HEK293T (cell line): ENCODE data around the gene CLASRP.

Source experiments
- BHLHE40 ChIP-seq: fragments of 450-650 bp; IDR thresholded peaks from 2 replicates; pipeline ENCODE4 v1.6.1; 2016; ENCODE audit warnings: mild to moderate bottlenecking, moderate library complexity, borderline replicate concordance
- L3MBTL2 ChIP-seq: fragments of 450-650 bp; conservative IDR thresholded peaks from 2 replicates; pipeline ENCODE4 v1.6.1; 2016; ENCODE audit warnings: mild to moderate bottlenecking
- ZNF384 ChIP-seq: fragments of 450-650 bp; IDR thresholded peaks from 2 replicates; pipeline ENCODE4 v1.6.1; 2016
- TF ChIP-seq, protein P1 (sequence below): fragments of 450-650 bp; IDR thresholded peaks from 2 replicates; pipeline ENCODE4 v1.6.1; 2016

DNA sequence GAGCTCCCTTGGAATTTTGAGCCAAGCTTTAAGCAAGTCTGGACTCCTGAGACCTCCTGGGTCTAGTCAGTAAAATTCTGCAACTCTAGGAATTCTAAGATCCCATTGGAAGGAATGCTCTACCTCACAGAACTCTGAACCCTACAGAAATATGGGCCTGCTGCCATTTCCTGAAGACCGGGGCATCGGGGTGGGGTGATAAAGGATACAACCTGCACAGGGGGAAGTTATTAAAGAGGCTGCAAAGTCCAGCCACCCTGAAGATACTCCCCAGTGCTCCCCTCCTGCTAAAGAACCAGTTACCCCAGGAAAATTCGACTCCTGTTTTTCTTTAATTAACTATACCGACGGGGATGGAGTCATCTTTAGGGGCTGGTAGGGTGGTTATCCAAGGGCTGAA lies 51.8 kb downstream of the CLASRP start:
- no peak for TF ChIP-seq BHLHE40
- TF ChIP-seq, protein P1, sequence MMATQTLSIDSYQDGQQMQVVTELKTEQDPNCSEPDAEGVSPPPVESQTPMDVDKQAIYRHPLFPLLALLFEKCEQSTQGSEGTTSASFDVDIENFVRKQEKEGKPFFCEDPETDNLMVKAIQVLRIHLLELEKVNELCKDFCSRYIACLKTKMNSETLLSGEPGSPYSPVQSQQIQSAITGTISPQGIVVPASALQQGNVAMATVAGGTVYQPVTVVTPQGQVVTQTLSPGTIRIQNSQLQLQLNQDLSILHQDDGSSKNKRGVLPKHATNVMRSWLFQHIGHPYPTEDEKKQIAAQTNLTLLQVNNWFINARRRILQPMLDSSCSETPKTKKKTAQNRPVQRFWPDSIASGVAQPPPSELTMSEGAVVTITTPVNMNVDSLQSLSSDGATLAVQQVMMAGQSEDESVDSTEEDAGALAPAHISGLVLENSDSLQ: no peak
- no peak for TF ChIP-seq ZNF384
- no peak for TF ChIP-seq L3MBTL2
